Measurements from ENCODE around the gene LRP5. TPM values are rescaled to one million over a fixed set of nuclear protein-coding genes. Genes with fewer than 3 reads are reported as not detected.

The LRP5 gene
- total RNA-seq, 1 experiment from 2014 or later, result 48.8 TPM

DNA sequence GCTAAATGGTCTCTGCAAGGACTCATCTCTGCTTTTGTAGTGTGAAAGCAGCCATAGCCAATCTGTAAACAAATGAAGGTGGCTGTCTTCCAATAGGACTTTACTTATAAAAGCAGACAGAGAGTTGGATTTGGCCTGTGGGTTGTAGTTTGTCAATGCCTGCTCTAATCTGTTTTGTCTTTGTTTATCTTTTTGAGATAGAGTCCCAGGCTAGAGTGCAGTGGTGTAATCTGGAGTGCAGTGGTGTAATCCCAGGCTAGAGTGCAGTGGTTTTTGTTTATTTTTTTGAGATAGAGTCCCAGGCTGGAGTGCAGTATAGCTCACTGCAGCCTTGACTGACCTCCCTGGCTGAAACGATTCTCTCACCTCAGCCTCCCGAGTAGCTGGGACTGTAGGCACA lies 156.7 kb downstream of the LRP5 start:
- Mint-ChIP-seq H3K36me3 (peaks cover 32% of the 10 kb centered on the region), H3K9me3 (peaks cover 11% of the 10 kb centered on the region), H3K27ac (no peak overlapping the region), H3K4me1 (peaks cover 74% of the 10 kb centered on the region), H3K4me3 (no peak overlapping the region), H3K27me3 (ENCODE audit: low read depth) (no peaks in the 10 kb centered on the region)
- ChIA-PET CTCF (interaction anchor here (0.6 kb wide), 1 partner anchor 19 kb away, joined by 3 read pairs; no protein-coding TSS in a partner anchor), POLR2A (interaction anchor here (0.7 kb wide), 1 partner anchor 9 kb away, joined by 3 read pairs; the partner anchor contains the start of gene PPP6R3)
- ATAC-seq (no peak), DNase-seq (ENCODE audit: low spot score) (no peak)
- TF ChIP-seq, protein P1, sequence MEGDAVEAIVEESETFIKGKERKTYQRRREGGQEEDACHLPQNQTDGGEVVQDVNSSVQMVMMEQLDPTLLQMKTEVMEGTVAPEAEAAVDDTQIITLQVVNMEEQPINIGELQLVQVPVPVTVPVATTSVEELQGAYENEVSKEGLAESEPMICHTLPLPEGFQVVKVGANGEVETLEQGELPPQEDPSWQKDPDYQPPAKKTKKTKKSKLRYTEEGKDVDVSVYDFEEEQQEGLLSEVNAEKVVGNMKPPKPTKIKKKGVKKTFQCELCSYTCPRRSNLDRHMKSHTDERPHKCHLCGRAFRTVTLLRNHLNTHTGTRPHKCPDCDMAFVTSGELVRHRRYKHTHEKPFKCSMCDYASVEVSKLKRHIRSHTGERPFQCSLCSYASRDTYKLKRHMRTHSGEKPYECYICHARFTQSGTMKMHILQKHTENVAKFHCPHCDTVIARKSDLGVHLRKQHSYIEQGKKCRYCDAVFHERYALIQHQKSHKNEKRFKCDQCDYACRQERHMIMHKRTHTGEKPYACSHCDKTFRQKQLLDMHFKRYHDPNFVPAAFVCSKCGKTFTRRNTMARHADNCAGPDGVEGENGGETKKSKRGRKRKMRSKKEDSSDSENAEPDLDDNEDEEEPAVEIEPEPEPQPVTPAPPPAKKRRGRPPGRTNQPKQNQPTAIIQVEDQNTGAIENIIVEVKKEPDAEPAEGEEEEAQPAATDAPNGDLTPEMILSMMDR (IDR thresholded peaks at IDR 0.05), result no peak
- TF ChIP-seq TEAD4 (CRISPR knock-in tag; IDR thresholded peaks at IDR 0.05), result no peak
- TF ChIP-seq GABPB1 (CRISPR knock-in tag; IDR thresholded peaks at IDR 0.05), result peak; percentile 62; the same call in 1 of the 2 replicates

DNA sequence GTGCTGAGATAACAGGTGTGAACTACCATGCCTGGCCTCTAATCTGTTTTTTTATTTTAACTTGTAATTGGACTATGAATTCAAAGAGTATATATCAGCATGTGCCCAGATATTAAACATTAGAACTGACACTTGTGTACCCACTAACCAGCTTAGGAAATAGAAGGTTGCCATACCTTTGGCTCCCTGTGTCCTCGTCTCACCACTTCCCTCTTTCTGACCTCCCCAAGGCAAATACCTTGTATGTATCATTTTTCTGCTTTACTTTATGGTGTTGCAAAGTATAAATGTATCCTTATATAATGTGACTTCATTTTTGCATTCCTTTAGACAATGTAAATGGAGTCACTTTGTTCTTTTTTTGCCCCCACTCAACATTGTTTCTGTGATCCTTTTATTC lies 157.3 kb downstream of the LRP5 start:
- DNase-seq (ENCODE audit: low spot score), result no peak
- CTCF ChIA-PET, result no interaction called here
- ATAC-seq, result no peak
- Mint-ChIP-seq H3K27ac (no peak overlapping the region), H3K27me3 (ENCODE audit: low read depth) (no peaks in the 10 kb centered on the region), H3K9me3 (peaks cover 15% of the 10 kb centered on the region), H3K36me3 (peaks cover 36% of the 10 kb centered on the region), H3K4me3 (no peak overlapping the region), H3K4me1 (peaks cover 71% of the 10 kb centered on the region)
- TF ChIP-seq, protein P2, sequence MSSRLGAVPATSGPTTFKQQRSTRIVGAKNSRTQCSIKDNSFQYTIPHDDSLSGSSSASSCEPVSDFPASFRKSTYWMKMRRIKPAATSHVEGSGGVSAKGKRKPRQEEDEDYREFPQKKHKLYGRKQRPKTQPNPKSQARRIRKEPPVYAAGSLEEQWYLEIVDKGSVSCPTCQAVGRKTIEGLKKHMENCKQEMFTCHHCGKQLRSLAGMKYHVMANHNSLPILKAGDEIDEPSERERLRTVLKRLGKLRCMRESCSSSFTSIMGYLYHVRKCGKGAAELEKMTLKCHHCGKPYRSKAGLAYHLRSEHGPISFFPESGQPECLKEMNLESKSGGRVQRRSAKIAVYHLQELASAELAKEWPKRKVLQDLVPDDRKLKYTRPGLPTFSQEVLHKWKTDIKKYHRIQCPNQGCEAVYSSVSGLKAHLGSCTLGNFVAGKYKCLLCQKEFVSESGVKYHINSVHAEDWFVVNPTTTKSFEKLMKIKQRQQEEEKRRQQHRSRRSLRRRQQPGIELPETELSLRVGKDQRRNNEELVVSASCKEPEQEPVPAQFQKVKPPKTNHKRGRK (CRISPR knock-in tag; IDR thresholded peaks at IDR 0.05; ENCODE audit: borderline replicate concordance), result no peak
- TF ChIP-seq ZNF121 (CRISPR knock-in tag; IDR thresholded peaks at IDR 0.05) (no peak), EMX1 (CRISPR knock-in tag; IDR thresholded peaks at IDR 0.05) (no peak), ZNF416 (CRISPR knock-in tag; IDR thresholded peaks at IDR 0.05) (no peak)
- POLR2A ChIA-PET, result interaction anchor here (0.7 kb wide), 1 partner anchor 9 kb away, joined by 3 read pairs; the partner anchor contains the start of gene PPP6R3

DNA sequence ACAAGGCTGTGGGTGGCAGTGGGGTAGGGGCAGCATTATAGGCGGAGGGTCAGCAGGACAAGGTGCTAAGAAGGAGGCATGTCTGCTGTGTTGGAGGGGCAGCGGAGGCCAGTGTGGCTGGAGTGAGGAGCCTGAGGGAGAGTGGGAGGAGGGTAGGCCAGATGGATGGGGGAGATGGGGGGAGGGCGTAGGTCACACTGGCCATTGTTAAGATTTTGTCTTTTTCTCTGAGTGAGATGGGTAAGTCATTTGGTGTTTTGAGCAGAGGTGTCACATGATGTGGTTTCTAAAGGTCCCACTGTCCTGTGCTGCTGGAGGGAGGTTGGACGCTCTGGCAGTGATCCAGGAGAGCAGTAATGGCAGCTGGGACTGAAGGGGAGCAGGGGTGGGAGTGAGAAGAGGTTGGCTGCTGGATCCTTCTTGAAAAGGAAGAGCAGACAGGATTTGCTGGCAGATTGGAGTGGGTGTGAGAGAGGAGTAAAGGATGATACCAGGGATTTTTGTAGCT lies 158.0 kb downstream of the LRP5 start:
- CTCF ChIA-PET, result no interaction called here
- Mint-ChIP-seq H3K36me3 (peaks cover 42% of the 10 kb centered on the region), H3K27ac (peak overlapping the region; percentile 81), H3K9me3 (peaks cover 21% of the 10 kb centered on the region), H3K27me3 (ENCODE audit: low read depth) (no peaks in the 10 kb centered on the region), H3K4me1 (peaks cover 67% of the 10 kb centered on the region), H3K4me3 (no peak overlapping the region)
- TF ChIP-seq ZNF232 (CRISPR knock-in tag; IDR thresholded peaks at IDR 0.05) (no peak), SMAD4 (CRISPR knock-in tag; IDR thresholded peaks at IDR 0.05) (no peak), PRRX2 (CRISPR knock-in tag; IDR thresholded peaks at IDR 0.05) (no peak), SMAD3 (CRISPR knock-in tag; IDR thresholded peaks at IDR 0.05; ENCODE audit: borderline replicate concordance) (no peak), ESRRA (CRISPR knock-in tag; IDR thresholded peaks at IDR 0.05; ENCODE audit: borderline replicate concordance) (no peak), IRF2 (CRISPR knock-in tag; IDR thresholded peaks at IDR 0.05; ENCODE audit: borderline replicate concordance, low read depth) (no peak)
- TF ChIP-seq, protein P2 (CRISPR knock-in tag; IDR thresholded peaks at IDR 0.05; ENCODE audit: borderline replicate concordance), result no peak
- TF ChIP-seq, protein P3, sequence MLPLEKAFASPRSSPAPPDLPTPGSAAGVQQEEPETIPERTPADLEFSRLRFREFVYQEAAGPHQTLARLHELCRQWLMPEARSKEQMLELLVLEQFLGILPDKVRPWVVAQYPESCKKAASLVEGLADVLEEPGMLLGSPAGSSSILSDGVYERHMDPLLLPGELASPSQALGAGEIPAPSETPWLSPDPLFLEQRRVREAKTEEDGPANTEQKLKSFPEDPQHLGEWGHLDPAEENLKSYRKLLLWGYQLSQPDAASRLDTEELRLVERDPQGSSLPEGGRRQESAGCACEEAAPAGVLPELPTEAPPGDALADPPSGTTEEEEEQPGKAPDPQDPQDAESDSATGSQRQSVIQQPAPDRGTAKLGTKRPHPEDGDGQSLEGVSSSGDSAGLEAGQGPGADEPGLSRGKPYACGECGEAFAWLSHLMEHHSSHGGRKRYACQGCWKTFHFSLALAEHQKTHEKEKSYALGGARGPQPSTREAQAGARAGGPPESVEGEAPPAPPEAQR (CRISPR knock-in tag; IDR thresholded peaks at IDR 0.05), result no peak
- TF ChIP-seq, protein P4, sequence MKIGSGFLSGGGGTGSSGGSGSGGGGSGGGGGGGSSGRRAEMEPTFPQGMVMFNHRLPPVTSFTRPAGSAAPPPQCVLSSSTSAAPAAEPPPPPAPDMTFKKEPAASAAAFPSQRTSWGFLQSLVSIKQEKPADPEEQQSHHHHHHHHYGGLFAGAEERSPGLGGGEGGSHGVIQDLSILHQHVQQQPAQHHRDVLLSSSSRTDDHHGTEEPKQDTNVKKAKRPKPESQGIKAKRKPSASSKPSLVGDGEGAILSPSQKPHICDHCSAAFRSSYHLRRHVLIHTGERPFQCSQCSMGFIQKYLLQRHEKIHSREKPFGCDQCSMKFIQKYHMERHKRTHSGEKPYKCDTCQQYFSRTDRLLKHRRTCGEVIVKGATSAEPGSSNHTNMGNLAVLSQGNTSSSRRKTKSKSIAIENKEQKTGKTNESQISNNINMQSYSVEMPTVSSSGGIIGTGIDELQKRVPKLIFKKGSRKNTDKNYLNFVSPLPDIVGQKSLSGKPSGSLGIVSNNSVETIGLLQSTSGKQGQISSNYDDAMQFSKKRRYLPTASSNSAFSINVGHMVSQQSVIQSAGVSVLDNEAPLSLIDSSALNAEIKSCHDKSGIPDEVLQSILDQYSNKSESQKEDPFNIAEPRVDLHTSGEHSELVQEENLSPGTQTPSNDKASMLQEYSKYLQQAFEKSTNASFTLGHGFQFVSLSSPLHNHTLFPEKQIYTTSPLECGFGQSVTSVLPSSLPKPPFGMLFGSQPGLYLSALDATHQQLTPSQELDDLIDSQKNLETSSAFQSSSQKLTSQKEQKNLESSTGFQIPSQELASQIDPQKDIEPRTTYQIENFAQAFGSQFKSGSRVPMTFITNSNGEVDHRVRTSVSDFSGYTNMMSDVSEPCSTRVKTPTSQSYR (CRISPR knock-in tag; IDR thresholded peaks at IDR 0.05), result no peak
- TF ChIP-seq, protein P5, sequence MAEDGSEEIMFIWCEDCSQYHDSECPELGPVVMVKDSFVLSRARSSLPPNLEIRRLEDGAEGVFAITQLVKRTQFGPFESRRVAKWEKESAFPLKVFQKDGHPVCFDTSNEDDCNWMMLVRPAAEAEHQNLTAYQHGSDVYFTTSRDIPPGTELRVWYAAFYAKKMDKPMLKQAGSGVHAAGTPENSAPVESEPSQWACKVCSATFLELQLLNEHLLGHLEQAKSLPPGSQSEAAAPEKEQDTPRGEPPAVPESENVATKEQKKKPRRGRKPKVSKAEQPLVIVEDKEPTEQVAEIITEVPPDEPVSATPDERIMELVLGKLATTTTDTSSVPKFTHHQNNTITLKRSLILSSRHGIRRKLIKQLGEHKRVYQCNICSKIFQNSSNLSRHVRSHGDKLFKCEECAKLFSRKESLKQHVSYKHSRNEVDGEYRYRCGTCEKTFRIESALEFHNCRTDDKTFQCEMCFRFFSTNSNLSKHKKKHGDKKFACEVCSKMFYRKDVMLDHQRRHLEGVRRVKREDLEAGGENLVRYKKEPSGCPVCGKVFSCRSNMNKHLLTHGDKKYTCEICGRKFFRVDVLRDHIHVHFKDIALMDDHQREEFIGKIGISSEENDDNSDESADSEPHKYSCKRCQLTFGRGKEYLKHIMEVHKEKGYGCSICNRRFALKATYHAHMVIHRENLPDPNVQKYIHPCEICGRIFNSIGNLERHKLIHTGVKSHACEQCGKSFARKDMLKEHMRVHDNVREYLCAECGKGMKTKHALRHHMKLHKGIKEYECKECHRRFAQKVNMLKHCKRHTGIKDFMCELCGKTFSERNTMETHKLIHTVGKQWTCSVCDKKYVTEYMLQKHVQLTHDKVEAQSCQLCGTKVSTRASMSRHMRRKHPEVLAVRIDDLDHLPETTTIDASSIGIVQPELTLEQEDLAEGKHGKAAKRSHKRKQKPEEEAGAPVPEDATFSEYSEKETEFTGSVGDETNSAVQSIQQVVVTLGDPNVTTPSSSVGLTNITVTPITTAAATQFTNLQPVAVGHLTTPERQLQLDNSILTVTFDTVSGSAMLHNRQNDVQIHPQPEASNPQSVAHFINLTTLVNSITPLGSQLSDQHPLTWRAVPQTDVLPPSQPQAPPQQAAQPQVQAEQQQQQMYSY (CRISPR knock-in tag; IDR thresholded peaks at IDR 0.05), result no peak
- TF ChIP-seq, protein P1 (IDR thresholded peaks at IDR 0.05), result no peak
- POLR2A ChIA-PET, result no interaction called here
- ATAC-seq (no peak), DNase-seq (ENCODE audit: low spot score) (no peak)

Data from WTC11 (cell line).